ENCODE measurements around the gene FPR2.
"Not testable (repeated sequence)": the region's sequence is repeated elsewhere in the genome, so short reads cannot be mapped to it uniquely, and the experiment has no call there.

The FPR2 gene

GRCh38 chr19:51803967-51804366 is 43.0 kb downstream of the FPR2 start:
- no peak for DNase-seq

GRCh38 chr19:51804789-51805188 is 43.8 kb downstream of the FPR2 start:
- DNase-seq, result not testable (repeated sequence)

GRCh38 chr19:51805396-51805795 is 44.4 kb downstream of the FPR2 start:
- DNase-seq, result not testable (repeated sequence)

GRCh38 chr19:51806571-51806970 is 45.6 kb downstream of the FPR2 start:
- DNase-seq, result not testable (repeated sequence)

GRCh38 chr19:51807111-51807701 is 46.2 kb downstream of the FPR2 start:
- peak in 1 of 56 donors; percentile 3 for DNase-seq

GRCh38 chr19:51807925-51808324 is 46.9 kb downstream of the FPR2 start:
- no peak for DNase-seq

GRCh38 chr19:51808333-51808986 is 47.5 kb downstream of the FPR2 start:
- DNase-seq, result no peak

- DNase-seq, result no peak
These were observed 48.8 kb downstream of the FPR2 start for GRCh38 chr19:51809787-51810186.

GRCh38 chr19:51810223-51810622 is 49.2 kb downstream of the FPR2 start:
- DNase-seq, result no peak

- DNase-seq, result peak in 16 of 56 donors; percentile 1 to 46 (median 12)
These were observed 50.4 kb downstream of the FPR2 start for GRCh38 chr19:51811344-51811743.

- DNase-seq, result no peak
These were observed 54.1 kb downstream of the FPR2 start for GRCh38 chr19:51815043-51815442.

- no peak for DNase-seq
These were observed 55.7 kb downstream of the FPR2 start for GRCh38 chr19:51816711-51817110.

- DNase-seq, result no peak
These were observed 59.0 kb downstream of the FPR2 start for GRCh38 chr19:51820011-51820410.
